Activated CD8-positive, alpha-beta T cell treated with anti-CD3 and anti-CD28 coated beads for 36 hours (primary cell): ENCODE data around the gene TMEM14B. TPM values are rescaled to one million over a fixed set of nuclear protein-coding genes. Genes with fewer than 3 reads are reported as not detected.
A peak's percentile ranks its signal among the peaks of the same experiment; 100 is the strongest.
"Not testable (repeated sequence)": the region's sequence is repeated elsewhere in the genome, so short reads cannot be mapped to it uniquely, and the experiment has no call there.

Source experiments
- ATAC-seq: fragments of 200-7000 bp; cut with Tn5 transposase; one replicate; pipeline ENCODE4 v1.10.0; 2021; ENCODE audit warnings: mild to moderate bottlenecking, moderate library complexity
- CTCF ChIA-PET: fragments of 350-600 bp; sonication (Branson Sonifier 250); formaldehyde crosslinking; loops from one replicate; lab custom pipeline; 2021; ENCODE audit warnings: antibody characterized with exemption; lab: Charles Lee
- POLR2A ChIA-PET: fragments of 350-600 bp; sonication (Branson Sonifier 250); formaldehyde crosslinking; loops from one replicate; lab custom pipeline; 2021; ENCODE audit warnings: antibody characterized with exemption; lab: Charles Lee
- DNase-seq: peaks from one replicate; pipeline ENCODE4 v3.0.0-alpha.2; 2020
- H3K27ac Mint-ChIP-seq: one replicate; pipeline ENCODE4 v1.8.0; 2021; ENCODE audit warnings: mild to moderate bottlenecking, mixed read lengths
- H3K27me3 Mint-ChIP-seq: one replicate; pipeline ENCODE4 v1.8.0; 2021; ENCODE audit warnings: mixed read lengths
- H3K36me3 Mint-ChIP-seq: one replicate; pipeline ENCODE4 v1.8.0; 2021; ENCODE audit warnings: low read depth, mixed read lengths
- H3K4me1 Mint-ChIP-seq: one replicate; pipeline ENCODE4 v1.8.0; 2021; ENCODE audit warnings: low read depth, mixed read lengths
- H3K4me3 Mint-ChIP-seq: one replicate; pipeline ENCODE4 v1.8.0; 2021; ENCODE audit warnings: mild to moderate bottlenecking, moderate library complexity, mixed read lengths
- H3K9me3 Mint-ChIP-seq: one replicate; pipeline ENCODE4 v1.8.0; 2021; ENCODE audit warnings: mixed read lengths
- intact Hi-C: fragments of 100-400 bp; cut with micrococcal nuclease; formaldehyde crosslinking; loops from one replicate; pipeline ENCODE4 v1.10.0; 2022
- total RNA-seq, 2 experiments: library from RNA; stranded (reverse); gene quantifications; one replicate each; pipeline ENCODE4 v1.2.3, GENCODE V29; 2021
- TF ChIP-seq, protein P1 (sequence below): fragments of 200-600 bp; IDR thresholded peaks from one replicate; pipeline ENCODE4 v1.8.0; 2022; ENCODE audit warnings: antibody characterized with exemption, mild to moderate bottlenecking

Gene TMEM14B
- total RNA-seq, 2 experiments from 2014 or later, result 92.1 to 94.2 TPM

DNA sequence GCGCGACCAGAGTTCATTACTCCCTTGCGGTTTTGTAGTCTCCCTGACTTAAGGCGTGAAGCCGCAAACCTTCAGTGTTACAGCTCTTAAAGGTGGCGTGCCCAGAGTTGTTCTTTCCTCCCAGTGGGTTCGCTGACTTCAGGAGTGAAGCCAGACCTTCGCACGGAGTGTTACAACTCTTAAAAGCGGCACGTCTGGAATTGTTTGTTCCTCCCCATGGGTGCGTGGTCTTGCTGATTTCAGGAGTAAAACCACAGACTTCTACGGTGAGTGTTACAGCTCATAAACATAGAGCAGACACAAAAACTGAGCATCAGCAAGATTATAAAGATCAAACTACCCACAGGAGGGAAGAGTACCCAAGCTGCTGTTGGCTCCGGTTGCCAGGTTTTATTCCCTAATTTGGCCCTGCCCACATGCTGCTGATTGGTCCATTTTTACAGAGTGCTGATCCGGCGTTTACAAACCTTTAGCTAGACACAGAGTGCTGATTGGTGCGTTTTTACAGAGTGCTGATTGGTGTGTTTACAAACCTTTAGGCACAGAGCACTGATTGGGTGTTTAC lies 14.4 kb upstream of the TMEM14B start:
- TF ChIP-seq, protein P1, sequence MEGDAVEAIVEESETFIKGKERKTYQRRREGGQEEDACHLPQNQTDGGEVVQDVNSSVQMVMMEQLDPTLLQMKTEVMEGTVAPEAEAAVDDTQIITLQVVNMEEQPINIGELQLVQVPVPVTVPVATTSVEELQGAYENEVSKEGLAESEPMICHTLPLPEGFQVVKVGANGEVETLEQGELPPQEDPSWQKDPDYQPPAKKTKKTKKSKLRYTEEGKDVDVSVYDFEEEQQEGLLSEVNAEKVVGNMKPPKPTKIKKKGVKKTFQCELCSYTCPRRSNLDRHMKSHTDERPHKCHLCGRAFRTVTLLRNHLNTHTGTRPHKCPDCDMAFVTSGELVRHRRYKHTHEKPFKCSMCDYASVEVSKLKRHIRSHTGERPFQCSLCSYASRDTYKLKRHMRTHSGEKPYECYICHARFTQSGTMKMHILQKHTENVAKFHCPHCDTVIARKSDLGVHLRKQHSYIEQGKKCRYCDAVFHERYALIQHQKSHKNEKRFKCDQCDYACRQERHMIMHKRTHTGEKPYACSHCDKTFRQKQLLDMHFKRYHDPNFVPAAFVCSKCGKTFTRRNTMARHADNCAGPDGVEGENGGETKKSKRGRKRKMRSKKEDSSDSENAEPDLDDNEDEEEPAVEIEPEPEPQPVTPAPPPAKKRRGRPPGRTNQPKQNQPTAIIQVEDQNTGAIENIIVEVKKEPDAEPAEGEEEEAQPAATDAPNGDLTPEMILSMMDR, result no peak
- CTCF ChIA-PET, result no interaction called here
- Mint-ChIP-seq H3K9me3 (no peaks in the 10 kb centered on the region), H3K4me3 (no peak overlapping the region), H3K36me3 (peaks cover 25% of the 10 kb centered on the region), H3K4me1 (no peaks in the 10 kb centered on the region), H3K27me3 (no peaks in the 10 kb centered on the region), H3K27ac (no peak overlapping the region)
- DNase-seq (peak; percentile 13), ATAC-seq (peak; percentile 27)
- intact Hi-C loops, result no loop called here
- POLR2A ChIA-PET, result interaction anchor here (0.9 to 1.7 kb wide), 2 partner anchors 13 to 15 kb away, joined by 4 read pairs; no protein-coding TSS in a partner anchor

DNA sequence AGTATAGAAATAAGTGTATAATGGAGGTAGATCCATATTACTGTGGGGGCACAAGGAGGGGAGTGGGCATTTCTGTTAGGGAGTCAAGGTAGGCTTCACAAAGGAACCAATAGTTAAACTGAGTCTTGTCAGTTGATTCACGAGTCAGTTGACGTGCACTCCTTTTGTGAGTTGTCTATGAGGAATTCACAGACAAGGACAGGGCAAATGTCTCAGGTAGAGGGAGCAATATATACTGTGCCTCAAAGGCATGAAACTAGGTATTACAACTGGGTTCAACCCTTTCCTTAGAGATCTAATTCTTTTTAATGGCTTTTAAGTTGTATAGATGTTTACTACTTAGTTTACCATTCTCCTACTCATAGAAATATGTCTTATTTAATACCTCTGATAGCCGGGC lies 13.7 kb upstream of the TMEM14B start:
- Mint-ChIP-seq H3K4me3 (no peak overlapping the region), H3K36me3 (peaks cover 21% of the 10 kb centered on the region), H3K4me1 (no peaks in the 10 kb centered on the region), H3K27me3 (no peaks in the 10 kb centered on the region), H3K27ac (no peak overlapping the region), H3K9me3 (no peaks in the 10 kb centered on the region)
- ATAC-seq (no peak), DNase-seq (no peak)
- TF ChIP-seq, protein P1, result no peak
- ChIA-PET POLR2A (interaction anchor here (1.7 kb wide), 1 partner anchor 15 kb away, joined by 4 read pairs; no protein-coding TSS in a partner anchor), CTCF (no interaction called here)
- intact Hi-C loops, result no loop called here

DNA sequence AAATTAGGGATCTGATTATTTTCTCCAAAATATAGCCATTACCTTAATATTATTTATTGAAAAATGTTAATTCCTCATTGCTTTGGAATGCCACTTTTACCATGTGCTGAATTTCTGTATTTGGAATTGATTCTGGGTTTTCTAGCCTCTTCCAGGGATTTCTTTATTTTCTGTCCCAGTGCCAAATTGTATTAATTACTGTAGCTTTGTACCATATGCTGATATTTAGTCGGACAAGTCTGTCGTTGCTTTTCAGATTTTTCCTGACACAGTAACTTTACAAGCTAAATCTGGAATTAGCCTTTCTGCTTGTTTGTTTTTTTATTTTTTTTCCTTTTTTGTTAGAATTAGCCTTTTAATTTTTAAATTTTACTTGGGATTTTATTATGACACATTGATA lies 10.9 kb upstream of the TMEM14B start:
- no peaks in the 10 kb centered on the region for H3K4me1 Mint-ChIP-seq
- H3K27ac Mint-ChIP-seq, result no peak overlapping the region
- H3K4me3 Mint-ChIP-seq, result no peak overlapping the region
- POLR2A ChIA-PET, result interaction anchor here (0.6 kb wide), 1 partner anchor 333 kb away, joined by 3 read pairs; no protein-coding TSS in a partner anchor
- no peaks in the 10 kb centered on the region for H3K27me3 Mint-ChIP-seq
- CTCF ChIA-PET, result interaction anchor here (1.1 kb wide), 1 partner anchor 65 kb away, joined by 6 read pairs; no protein-coding TSS in a partner anchor
- TF ChIP-seq, protein P1, result no peak
- no peak for ATAC-seq
- no peaks in the 10 kb centered on the region for H3K9me3 Mint-ChIP-seq
- H3K36me3 Mint-ChIP-seq, result peaks cover 17% of the 10 kb centered on the region
- intact Hi-C loops, result no loop called here
- DNase-seq, result no peak

DNA sequence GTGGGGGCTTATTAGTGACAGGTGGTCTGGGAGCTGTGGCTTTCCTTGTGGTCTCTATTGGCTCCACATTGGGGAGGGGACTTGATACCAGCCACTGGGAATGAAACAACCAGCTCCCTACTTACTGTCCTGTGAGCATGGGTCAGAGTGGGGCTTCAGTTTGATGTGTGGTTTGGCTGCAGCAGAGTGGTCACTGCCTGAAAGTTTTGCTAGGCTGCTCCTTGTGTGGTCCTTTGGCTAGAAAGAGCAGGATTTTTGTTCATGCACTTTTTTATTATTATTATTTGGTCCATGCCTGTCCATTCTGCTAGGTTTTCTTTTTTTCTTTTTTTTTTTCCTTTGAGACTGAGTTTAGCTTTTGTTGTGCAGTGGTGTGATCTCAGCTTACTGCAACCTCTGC lies 7.5 kb upstream of the TMEM14B start:
- CTCF ChIA-PET, result no interaction called here
- TF ChIP-seq, protein P1, result no peak
- no peak for DNase-seq
- peaks cover 4% of the 10 kb centered on the region for H3K36me3 Mint-ChIP-seq
- no peak overlapping the region for H3K27ac Mint-ChIP-seq
- no peaks in the 10 kb centered on the region for H3K4me1 Mint-ChIP-seq
- no peaks in the 10 kb centered on the region for H3K27me3 Mint-ChIP-seq
- ATAC-seq, result no peak
- POLR2A ChIA-PET, result no interaction called here
- H3K9me3 Mint-ChIP-seq, result no peaks in the 10 kb centered on the region
- H3K4me3 Mint-ChIP-seq, result no peak overlapping the region
- intact Hi-C loops, result no loop called here

DNA sequence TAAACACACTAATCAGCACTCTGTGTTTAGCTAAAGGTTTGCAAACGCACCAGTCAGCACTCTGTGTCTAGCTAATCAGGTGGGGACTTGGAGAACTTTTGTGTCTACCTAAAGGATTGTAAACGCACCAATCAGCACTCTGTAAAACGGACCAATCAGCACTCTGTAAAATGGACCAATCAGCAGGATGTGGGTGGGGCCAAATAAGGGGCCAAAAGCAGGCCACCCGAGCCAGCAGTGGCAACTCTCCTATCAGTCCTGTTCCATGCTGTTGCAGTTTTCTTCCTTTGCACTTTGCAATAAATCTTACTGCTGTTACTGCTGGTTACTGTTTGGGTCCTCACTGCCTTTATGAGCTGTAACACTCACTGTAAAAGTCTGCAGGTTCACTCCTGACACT lies 6.0 kb upstream of the TMEM14B start:
- POLR2A ChIA-PET, H3K27ac Mint-ChIP-seq, H3K27me3 Mint-ChIP-seq, H3K4me3 Mint-ChIP-seq, H3K36me3 Mint-ChIP-seq, H3K9me3 Mint-ChIP-seq, ATAC-seq, intact Hi-C loops, H3K4me1 Mint-ChIP-seq: not testable (repeated sequence)
- CTCF ChIA-PET, result interaction anchor here (0.9 kb wide), 1 partner anchor 18 kb away, joined by 4 read pairs; no protein-coding TSS in a partner anchor
- peak; percentile 26 for DNase-seq
